Measurements from ENCODE around the gene TIMM10B. TPM values are rescaled to one million over a fixed set of nuclear protein-coding genes. Genes with fewer than 3 reads are reported as not detected.

The TIMM10B gene
- polyA plus RNA-seq, 2 of the 4 experiments (the other 2 are of a cell fraction): 24.4 to 35.6 TPM

GRCh38 chr11:6476571-6476970 is 4.7 kb upstream of the TIMM10B start:
- no peak for TF ChIP-seq HOXA7 (CRISPR knock-in tag; IDR thresholded peaks at IDR 0.05)
- TF ChIP-seq EP300 (IDR thresholded peaks at IDR 0.05): no peak
- no peak for TF ChIP-seq HOXB5 (CRISPR knock-in tag; IDR thresholded peaks at IDR 0.05)
- TF ChIP-seq ZSCAN20 (CRISPR knock-in tag; IDR thresholded peaks at IDR 0.05): no peak
- TF ChIP-seq, protein P1, sequence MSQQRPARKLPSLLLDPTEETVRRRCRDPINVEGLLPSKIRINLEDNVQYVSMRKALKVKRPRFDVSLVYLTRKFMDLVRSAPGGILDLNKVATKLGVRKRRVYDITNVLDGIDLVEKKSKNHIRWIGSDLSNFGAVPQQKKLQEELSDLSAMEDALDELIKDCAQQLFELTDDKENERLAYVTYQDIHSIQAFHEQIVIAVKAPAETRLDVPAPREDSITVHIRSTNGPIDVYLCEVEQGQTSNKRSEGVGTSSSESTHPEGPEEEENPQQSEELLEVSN (IDR thresholded peaks at IDR 0.05; ENCODE audit: borderline replicate concordance, low read depth): no peak
- no peak for TF ChIP-seq GATA3 (IDR thresholded peaks at IDR 0.05; ENCODE audit: borderline replicate concordance)
- TF ChIP-seq ZFP36 (IDR thresholded peaks at IDR 0.05; ENCODE audit: borderline replicate concordance, partially characterized antibody): no peak
- no peak for TF ChIP-seq RCOR1 (IDR thresholded peaks at IDR 0.05; ENCODE audit: low read depth, low read length)
- no peak for TF ChIP-seq MAFK (IDR thresholded peaks at IDR 0.05; ENCODE audit: partially characterized antibody)
- no peak for TF ChIP-seq CHD4 (IDR thresholded peaks at IDR 0.05; ENCODE audit: borderline replicate concordance)
- TF ChIP-seq MAX (IDR thresholded peaks at IDR 0.05): no peak
- TF ChIP-seq CHD2 (IDR thresholded peaks at IDR 0.05; ENCODE audit: low read length, partially characterized antibody): no peak
- no peak for TF ChIP-seq ZC3H11A (IDR thresholded peaks at IDR 0.05)
- TF ChIP-seq HMGXB4 (CRISPR knock-in tag; IDR thresholded peaks at IDR 0.05; ENCODE audit: borderline replicate concordance): no peak
- FAIRE-seq: no peak
- Histone ChIP-seq H3K9me3 (no peaks in the 10 kb centered on the region), H3K4me1 (peaks cover 42% of the 10 kb centered on the region), H3K4me2 (no peak overlapping the region), H3K4me3 (no peak overlapping the region), H3K27ac (no peak overlapping the region)
- ChIA-PET POLR2A (no interaction called here), CTCF (interaction anchor here (0.6 to 4.2 kb wide), 6 partner anchors 9 to 114 kb away, joined by 3 to 22 read pairs (median 5); no protein-coding TSS in a partner anchor)
- ATAC-seq: no peak
- 93% methylated on average over 4 of the region's 4 CpGs for WGBS (ENCODE audit: missing lambda C conversion rate)
- no peak for DNase-seq (ENCODE audit: low read depth in 1 of 2, low spot score in 1 of 2)

GRCh38 chr11:6480299-6480914 is 894 bp upstream of the TIMM10B start:
- ChIA-PET CTCF (interaction anchor here (2.4 kb wide), 1 partner anchor 102 kb away, joined by 10 read pairs; no protein-coding TSS in a partner anchor), POLR2A (interaction anchor here (1.0 kb wide), 1 partner anchor 124 kb away, joined by 4 read pairs; the partner anchor contains the start of gene ILK)
- H3K27ac ChIP-seq: peak overlapping the region; percentile 86 to 94
- WGBS (ENCODE audit: missing lambda C conversion rate): 60% methylated on average over 9 of the region's 9 CpGs
- no peak for TF ChIP-seq CHD2 (IDR thresholded peaks at IDR 0.05; ENCODE audit: low read length, partially characterized antibody)
- TF ChIP-seq, protein P1 (IDR thresholded peaks at IDR 0.05; ENCODE audit: borderline replicate concordance, low read depth): no peak
- no peak for TF ChIP-seq CBX2 (IDR thresholded peaks at IDR 0.05; ENCODE audit: borderline replicate concordance, low read depth)
- no peak for TF ChIP-seq FOXS1 (CRISPR knock-in tag; IDR thresholded peaks at IDR 0.05)
- no peak for TF ChIP-seq EP300 (IDR thresholded peaks at IDR 0.05)
- no peak for TF ChIP-seq HMGXB4 (CRISPR knock-in tag; IDR thresholded peaks at IDR 0.05; ENCODE audit: borderline replicate concordance)
- TF ChIP-seq RCOR1 (IDR thresholded peaks at IDR 0.05; ENCODE audit: low read depth, low read length): no peak
- TF ChIP-seq SREBF2 (IDR thresholded peaks at IDR 0.05): no peak
- no peak for TF ChIP-seq NFE2L2 (conservative IDR thresholded peaks at IDR 0.05; ENCODE audit: low read length)
- no peak for TF ChIP-seq ZFP36 (IDR thresholded peaks at IDR 0.05; ENCODE audit: borderline replicate concordance, partially characterized antibody)
- TF ChIP-seq PHF8 (IDR thresholded peaks at IDR 0.05; ENCODE audit: borderline replicate concordance, low read depth): no peak
- no peaks in the 10 kb centered on the region for H3K9me3 ChIP-seq
- H3K4me2 ChIP-seq: peak overlapping the region; percentile 92
- ATAC-seq (no peak), DNase-seq (ENCODE audit: low read depth in 1 of 2, low spot score in 1 of 2) (no peak), FAIRE-seq (no peak)
- peaks cover 32% of the 10 kb centered on the region for H3K4me1 ChIP-seq
- peak overlapping the region; percentile 90 for H3K4me3 ChIP-seq
